Fibroblast of skin of back (primary cell): ENCODE data around the gene ZNF417.
"Not testable (repeated sequence)": the region's sequence is repeated elsewhere in the genome, so short reads cannot be mapped to it uniquely, and the experiment has no call there.

Experiments used
- DNase-seq: peaks from one replicate; pipeline ENCODE4 v3.0.0-alpha.2; 2013

The ZNF417 gene

DNA sequence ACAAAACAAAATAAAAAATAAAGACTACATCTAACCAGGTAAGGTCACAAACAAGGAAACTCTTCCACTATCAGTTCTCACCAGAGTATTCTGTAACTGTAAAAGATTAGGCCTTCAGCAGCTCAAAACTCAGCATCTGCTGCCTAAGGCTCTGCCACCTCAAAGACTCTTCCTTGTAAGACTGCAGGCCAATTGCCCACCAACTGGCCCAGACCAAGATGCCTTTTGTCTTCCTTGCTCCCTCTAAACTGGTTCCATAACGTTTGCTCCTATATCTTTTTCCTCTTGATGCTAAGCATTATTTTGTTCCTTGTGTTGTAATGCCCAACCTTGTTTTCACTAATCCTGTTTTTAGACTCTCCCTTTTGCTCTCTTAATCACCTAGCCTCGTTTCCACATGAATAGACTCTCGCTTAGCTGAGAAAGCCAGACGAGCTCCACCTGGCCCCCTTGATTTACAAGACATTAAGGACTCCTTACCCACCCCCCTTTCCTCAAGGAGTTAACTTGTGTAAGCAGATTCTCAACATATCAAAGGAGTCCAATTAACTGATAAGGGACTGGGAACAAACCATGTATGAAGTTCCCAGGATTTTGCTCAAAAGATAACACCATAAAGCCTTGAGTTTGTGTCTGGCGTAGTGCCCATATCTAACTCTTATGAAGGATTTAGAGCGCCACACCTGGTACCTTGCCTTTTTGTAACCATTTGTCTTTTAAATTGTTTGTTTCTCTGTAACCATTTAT lies 29.0 kb downstream of the ZNF417 start:
- no peak for DNase-seq

DNA sequence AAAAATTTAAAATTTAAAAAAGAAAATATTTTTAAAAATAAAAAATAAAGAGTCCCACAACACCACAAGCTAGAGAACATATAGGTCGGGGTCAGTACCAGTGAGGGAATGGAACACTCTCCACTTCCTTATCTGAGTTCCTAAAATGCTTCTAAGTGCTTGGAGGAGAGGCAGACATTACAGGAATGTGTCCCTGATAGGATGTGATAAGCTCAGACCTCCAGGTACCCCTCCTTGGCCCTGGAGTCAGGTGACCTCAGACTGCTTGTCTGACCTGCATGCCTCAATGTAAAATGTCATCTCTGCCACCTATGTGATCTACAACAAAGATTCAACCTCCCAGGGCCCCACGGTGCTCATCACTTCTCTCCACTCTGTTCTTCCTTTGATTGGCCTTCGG lies 30.3 kb downstream of the ZNF417 start:
- no peak for DNase-seq

DNA sequence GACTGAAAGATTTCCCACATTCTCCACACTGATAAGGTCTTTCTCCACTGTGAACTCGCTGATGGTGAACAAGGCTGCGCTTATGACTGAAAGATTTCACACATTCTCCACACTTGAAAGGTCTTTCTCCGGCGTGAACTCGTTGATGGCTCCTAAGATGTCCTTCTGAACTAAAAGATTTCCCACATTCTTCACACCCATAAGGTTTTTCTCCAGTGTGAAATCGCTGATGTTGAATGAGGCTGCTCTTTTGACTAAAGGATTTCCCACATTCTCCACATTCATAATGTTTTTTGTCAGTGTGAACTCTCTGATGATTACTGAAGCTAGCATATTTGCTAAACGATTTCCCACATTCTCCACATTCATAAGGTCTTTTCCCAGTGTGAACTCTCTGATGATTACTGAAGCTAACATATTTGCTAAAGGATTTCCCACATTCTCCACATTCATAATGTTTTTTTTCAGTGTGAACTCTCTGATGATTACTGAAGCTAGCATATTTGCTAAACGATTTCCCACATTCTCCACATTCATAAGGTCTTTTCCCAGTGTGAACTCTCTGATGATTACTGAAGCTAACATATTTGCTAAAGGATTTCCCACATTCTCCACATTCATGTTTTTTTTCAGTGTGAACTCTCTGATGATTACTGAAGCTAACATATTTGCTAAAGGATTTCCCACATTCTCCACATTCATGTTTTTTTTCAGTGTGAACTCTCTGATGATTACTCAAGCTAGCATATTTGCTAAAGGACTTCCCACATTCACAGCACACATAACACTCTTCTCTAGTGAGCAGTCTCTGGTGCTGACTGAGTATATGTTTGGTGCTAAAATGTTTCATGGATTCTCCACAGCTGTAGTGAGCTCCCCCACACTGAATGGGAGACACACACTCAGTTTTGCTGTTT lies 42.3 kb downstream of the ZNF417 start:
- not testable (repeated sequence) for DNase-seq

DNA sequence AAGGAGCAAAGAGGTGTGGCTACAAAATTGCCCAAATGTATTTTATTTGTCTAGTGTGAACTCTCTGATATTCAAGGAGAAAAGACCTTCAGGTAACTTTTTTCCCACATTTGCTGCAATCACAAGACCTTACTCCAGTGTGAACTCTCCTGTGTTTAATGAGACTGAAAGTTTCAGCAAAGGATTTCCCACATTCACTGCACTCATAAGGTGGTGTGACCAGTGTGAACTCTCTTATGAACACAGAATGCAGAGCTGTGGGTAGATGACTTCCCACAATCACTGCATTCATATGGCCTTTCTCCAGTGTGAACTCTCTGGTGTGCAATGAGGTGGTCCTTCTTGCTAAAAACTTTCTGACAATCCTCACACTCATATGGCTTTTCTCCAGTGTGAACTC lies 43.9 kb downstream of the ZNF417 start:
- no peak for DNase-seq

DNA sequence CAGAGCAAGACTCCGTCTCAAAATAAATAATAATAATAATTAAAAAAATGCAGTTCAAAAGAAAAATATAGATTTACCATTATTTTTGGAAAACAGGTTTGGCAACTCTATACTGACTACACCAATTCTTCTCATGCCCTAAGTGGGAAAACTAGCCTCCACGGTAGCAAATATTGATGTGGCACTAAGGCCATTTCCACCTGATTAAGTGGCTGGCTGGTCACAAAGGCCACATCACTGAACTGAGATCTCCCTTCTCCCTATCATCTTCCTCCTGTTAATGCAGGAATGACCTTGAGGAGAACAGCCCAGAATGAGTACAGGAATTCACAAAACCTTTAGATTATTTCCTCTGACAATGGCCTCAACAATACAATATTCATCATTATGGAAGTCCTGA lies 46.2 kb downstream of the ZNF417 start:
- no peak for DNase-seq

DNA sequence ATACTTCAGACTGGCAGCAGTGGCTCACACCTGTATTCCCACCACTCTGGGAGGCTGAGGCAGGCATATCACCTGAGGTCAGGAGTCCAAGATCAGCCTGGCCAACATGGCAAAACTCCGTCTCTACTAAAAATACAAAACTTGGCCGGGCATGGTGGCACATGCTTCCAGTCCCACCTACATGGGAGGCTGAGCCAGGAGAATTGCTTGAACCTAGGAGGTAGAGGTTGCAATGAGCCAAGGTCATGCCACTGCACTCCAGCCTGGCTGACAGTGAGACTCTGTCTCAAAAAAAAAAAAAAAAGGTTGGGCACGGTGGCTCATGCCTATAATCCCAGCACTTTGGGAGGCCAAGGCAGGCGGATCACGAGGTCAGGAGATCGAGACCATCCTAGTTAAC lies 46.7 kb downstream of the ZNF417 start:
- not testable (repeated sequence) for DNase-seq

DNA sequence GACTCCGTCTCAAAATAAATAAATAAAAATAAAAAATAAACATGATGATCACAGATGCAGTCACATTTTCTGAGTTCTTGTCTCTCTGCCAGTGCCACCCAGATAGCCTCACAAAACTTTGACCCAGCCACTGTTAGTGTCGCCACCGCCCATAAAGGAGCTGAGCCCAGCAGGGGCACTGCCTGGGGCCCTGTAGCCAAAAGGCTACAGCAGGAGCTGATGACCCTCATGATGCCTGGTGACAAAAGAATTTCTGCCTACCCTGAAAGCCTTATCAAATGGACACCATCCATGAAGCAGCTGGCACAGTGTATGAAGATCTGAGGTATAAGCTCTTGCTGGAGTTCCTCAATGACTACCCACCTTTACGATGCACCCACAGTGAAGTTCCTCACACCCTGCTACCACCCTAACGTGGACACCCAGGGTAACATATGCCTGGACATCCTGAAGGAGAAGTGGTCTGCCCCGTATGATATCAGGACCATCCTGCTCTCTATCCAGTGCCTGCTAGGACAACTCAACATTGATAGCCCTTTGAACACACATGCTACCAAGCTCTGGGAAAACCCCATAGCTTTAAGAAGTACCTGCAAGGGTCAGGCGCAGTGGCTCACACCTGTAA lies 48.4 kb downstream of the ZNF417 start:
- DNase-seq: no peak
